Endothelial cell of umbilical vein (primary cell): ENCODE measurements around the gene TRABD2A. TPM values are rescaled to one million over a fixed set of nuclear protein-coding genes. Genes with fewer than 3 reads are reported as not detected.

Experiments
- BruUV-seq: library from RNA; stranded (reverse); fragments of 400-500 nt; replicated peaks from 2 replicates; lab custom pipeline; 2021; lab: Mats Ljungman, UMichigan
- CTCF ChIA-PET: fragments of 300-600, 350-600 bp; sonication (Branson Sonifier 250); formaldehyde crosslinking; loops from one replicate; lab custom pipeline; 2021; ENCODE audit warnings: antibody characterized with exemption, inconsistent platforms; lab: Charles Lee
- POLR2A ChIA-PET: fragments of 300-600, 350-600 bp; sonication (Branson Sonifier 250); formaldehyde crosslinking; loops from one replicate; lab custom pipeline; 2021; ENCODE audit warnings: antibody characterized with exemption, inconsistent platforms; lab: Charles Lee
- DNase-seq: peaks from one replicate; pipeline ENCODE4 v3.0.0-alpha.2; 2011; ENCODE audit warnings: low read depth, low spot score
- FAIRE-seq: peaks from 2 replicates; lab custom pipeline; 2011; peaks lifted over from hg19 to GRCh38; lab: Jason Lieb, UNC
- H2AFZ ChIP-seq: 2 replicates; pipeline ENCODE4 v1.6.0; 2012; ENCODE audit warnings: low read depth, low read length, control low read depth, inconsistent platforms
- H3K27ac ChIP-seq: 2 replicates; pipeline ENCODE4 v1.5.1; 2011; ENCODE audit warnings: low read depth, mild to moderate bottlenecking, control low read depth, low read length, moderate library complexity; ENCODE audit not compliant: insufficient read depth
- H3K27me3 ChIP-seq, 2 experiments: 2 replicates each; pipeline versions ENCODE4 v1.6.0 to v1.6.1; 2011; ENCODE audit warnings: low read length in 2 of 2, mixed read lengths in 1 of 2; ENCODE audit not compliant: control insufficient read depth in 2 of 2, insufficient read depth in 2 of 2
- H3K36me3 ChIP-seq, 2 experiments: 2 replicates in 1 of 2; 3 replicates in 1 of 2; pipeline ENCODE4 v1.5.1; 2011; ENCODE audit warnings: low read length in 2 of 2, mild to moderate bottlenecking in 1 of 2, moderate library complexity in 1 of 2; ENCODE audit not compliant: control insufficient read depth in 2 of 2, insufficient read depth in 2 of 2; ENCODE audit errors: extremely low read depth in 1 of 2
- H3K4me1 ChIP-seq: 3 replicates; pipeline ENCODE4 v1.5.1; 2011; ENCODE audit warnings: mild to moderate bottlenecking, low read length; ENCODE audit not compliant: control insufficient read depth, insufficient read depth; ENCODE audit errors: extremely low read depth
- H3K4me2 ChIP-seq: 2 replicates; pipeline ENCODE4 v1.6.1; 2011; ENCODE audit warnings: low read length, control low read depth, mixed read lengths; ENCODE audit not compliant: insufficient read depth
- H3K4me3 ChIP-seq, 3 experiments: fragments of 200-600 bp in 1 of 3; sonication (generic), shearing (Covaris generic) in 1 of 3; replicated peaks in 1 of 3; 2 replicates each; pipeline ENCODE4 v1.5.1; 2011 to 2016; ENCODE audit warnings: control low read depth in 3 of 3, low read length in 3 of 3, mild to moderate bottlenecking in 2 of 3, inconsistent platforms in 1 of 3, low read depth in 1 of 3, moderate library complexity in 1 of 3; ENCODE audit not compliant: insufficient read depth in 1 of 3
- H3K79me2 ChIP-seq: 2 replicates; pipeline ENCODE4 v1.6.0; 2012; ENCODE audit warnings: low read length, inconsistent platforms; ENCODE audit not compliant: control insufficient read depth, insufficient read depth
- H3K9ac ChIP-seq: replicated peaks from 2 replicates; pipeline ENCODE3; 2011; ENCODE audit warnings: low read length, control low read depth; ENCODE audit not compliant: insufficient read depth; ENCODE audit errors: extremely low read depth
- H3K9me1 ChIP-seq: replicated peaks from 3 replicates; pipeline ENCODE4 v1.6.0; 2011; ENCODE audit warnings: mild to moderate bottlenecking, low read length; ENCODE audit not compliant: control insufficient read depth, insufficient read depth; ENCODE audit errors: extremely low read depth
- H3K9me3 ChIP-seq: replicated peaks from 2 replicates; pipeline ENCODE4 v1.5.1; 2012; ENCODE audit warnings: low read length, inconsistent platforms; ENCODE audit not compliant: control insufficient read depth, insufficient read depth
- H4K20me1 ChIP-seq: replicated peaks from 2 replicates; pipeline ENCODE3; 2011; ENCODE audit warnings: mild to moderate bottlenecking, low read length; ENCODE audit not compliant: control insufficient read depth, insufficient read depth; ENCODE audit errors: extremely low read depth
- EZH2 ChIP-seq: IDR thresholded peaks from 2 replicates; pipeline ENCODE4 v1.6.1; 2012; ENCODE audit warnings: borderline replicate concordance, low read depth, mild to moderate bottlenecking, moderate library complexity, low read length, inconsistent platforms; ENCODE audit not compliant: severe bottlenecking
- FOS ChIP-seq: IDR thresholded peaks from 2 replicates; pipeline ENCODE4 v1.6.1; 2011; ENCODE audit warnings: mild to moderate bottlenecking, low read length, moderate library complexity, borderline replicate concordance; ENCODE audit not compliant: insufficient read depth
- GATA2 ChIP-seq: IDR thresholded peaks from 2 replicates; pipeline ENCODE4 v1.7.0; 2011; ENCODE audit warnings: low read depth, mild to moderate bottlenecking, moderate library complexity, mixed read lengths, low read length; ENCODE audit not compliant: insufficient read length, insufficient read depth
- JUN ChIP-seq: IDR thresholded peaks from 2 replicates; pipeline ENCODE4 v1.6.1; 2011; ENCODE audit warnings: borderline replicate concordance, low read depth; ENCODE audit not compliant: insufficient read length, insufficient read depth
- MAX ChIP-seq: IDR thresholded peaks from 2 replicates; pipeline ENCODE4 v1.6.1; 2011; ENCODE audit not compliant: insufficient read depth, insufficient read length
- MYC ChIP-seq: IDR thresholded peaks from one replicate; pipeline ENCODE4 v1.6.1; 2011; ENCODE audit warnings: mild to moderate bottlenecking, low read depth, low read length
- POLR2A ChIP-seq: IDR thresholded peaks from 2 replicates; pipeline ENCODE4 v1.6.1; 2012; ENCODE audit warnings: low read depth, mild to moderate bottlenecking, control low read depth, low read length
- POLR2AphosphoS5 ChIP-seq: IDR thresholded peaks from 2 replicates; pipeline ENCODE4 v1.6.1; 2012; ENCODE audit warnings: low read depth, mild to moderate bottlenecking, control low read depth, low read length, moderate library complexity; ENCODE audit not compliant: insufficient read depth
- dilution Hi-C: fragments of 300-500 bp; cut with MboI; formaldehyde crosslinking; loops from one replicate; pipeline ENCODE4 v1.15.0; 2019; ENCODE audit warnings: low sequenced_read_pairs; ENCODE audit not compliant: extremely low pct_ligation_motif_present
- intact Hi-C: fragments of 100-400 bp; cut with micrococcal nuclease; formaldehyde crosslinking; loops from one replicate; pipeline ENCODE4 v1.10.0; 2022
- polyA plus RNA-seq, 4 experiments: library from polyadenylated mRNA; depleted of rRNA in 3 of 4; stranded (reverse) in 3 of 4; unstranded in 1 of 4; fragments of >200 nt; gene quantifications; 2 replicates each; pipeline versions ENCODE4 v1.2.1 to v1.2.3, GENCODE V29; 2011 to 2012; ENCODE audit warnings: missing spikeins in 1 of 4
- total RNA-seq: library from RNA; stranded (reverse); gene quantifications from 2 replicates; pipeline ENCODE4 v1.2.3, GENCODE V29; 2021
- TF ChIP-seq, protein P1 (sequence below), 2 donors: IDR thresholded peaks; 1 replicate in 1 of 2; 2 replicates in 1 of 2; pipeline ENCODE4 v1.5.1; 2011; ENCODE audit warnings: low read length in 2 of 2, mild to moderate bottlenecking in 2 of 2, moderate library complexity in 2 of 2, control low read depth in 1 of 2, inconsistent platforms in 1 of 2, low read depth in 1 of 2; ENCODE audit not compliant: insufficient read depth in 1 of 2; ENCODE audit errors: extremely low read depth in 1 of 2

The TRABD2A gene
- total and polyA plus RNA-seq, 2 donors (not counting 3 experiments of a cell fraction or from before 2014, with no cell fraction given): 1.0 to 1.8 TPM

DNA sequence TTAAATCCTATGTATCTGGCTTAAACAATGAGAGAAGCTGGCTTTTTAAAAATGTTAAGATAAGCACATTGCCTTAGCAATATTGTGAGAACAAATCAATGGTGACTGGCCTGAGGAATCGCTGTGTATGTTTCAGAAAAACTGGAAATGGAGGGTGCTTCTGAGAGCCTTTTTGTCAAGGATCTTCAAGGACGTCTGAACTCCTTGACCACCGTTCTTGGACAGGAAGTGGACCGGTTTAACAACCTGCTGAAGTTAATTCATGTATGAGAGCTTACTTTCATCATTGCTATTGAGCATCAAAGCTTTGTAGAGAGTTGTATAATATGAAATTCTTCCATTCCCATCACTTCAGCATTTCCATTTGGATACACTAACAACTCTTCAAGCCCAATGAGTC is 72.6 kb downstream of the TRABD2A start:
- no peaks in the 10 kb centered on the region for H3K9me3 ChIP-seq
- H3K27ac ChIP-seq: no peak overlapping the region
- H3K36me3 ChIP-seq: no peaks in the 10 kb centered on the region
- no TSS peak for BruUV-seq
- intact Hi-C loops: no loop called here
- H2AFZ ChIP-seq: no peak overlapping the region
- H3K9ac ChIP-seq: no peak overlapping the region
- H4K20me1 ChIP-seq: no peaks in the 10 kb centered on the region
- no peaks in the 10 kb centered on the region for H3K27me3 ChIP-seq
- ChIA-PET POLR2A (no interaction called here), CTCF (no interaction called here)
- H3K4me1 ChIP-seq: no peaks in the 10 kb centered on the region
- FAIRE-seq: no peak
- TF ChIP-seq MYC: no peak
- TF ChIP-seq JUN: no peak
- TF ChIP-seq MAX: no peak
- TF ChIP-seq GATA2: no peak
- no peak for TF ChIP-seq FOS
- TF ChIP-seq EZH2: no peak
- H3K9me1 ChIP-seq: no peaks in the 10 kb centered on the region
- H3K4me3 ChIP-seq: no peak overlapping the region
- H3K79me2 ChIP-seq: no peaks in the 10 kb centered on the region
- dilution Hi-C loops: no loop called here
- no peak overlapping the region for H3K4me2 ChIP-seq
- DNase-seq: no peak

DNA sequence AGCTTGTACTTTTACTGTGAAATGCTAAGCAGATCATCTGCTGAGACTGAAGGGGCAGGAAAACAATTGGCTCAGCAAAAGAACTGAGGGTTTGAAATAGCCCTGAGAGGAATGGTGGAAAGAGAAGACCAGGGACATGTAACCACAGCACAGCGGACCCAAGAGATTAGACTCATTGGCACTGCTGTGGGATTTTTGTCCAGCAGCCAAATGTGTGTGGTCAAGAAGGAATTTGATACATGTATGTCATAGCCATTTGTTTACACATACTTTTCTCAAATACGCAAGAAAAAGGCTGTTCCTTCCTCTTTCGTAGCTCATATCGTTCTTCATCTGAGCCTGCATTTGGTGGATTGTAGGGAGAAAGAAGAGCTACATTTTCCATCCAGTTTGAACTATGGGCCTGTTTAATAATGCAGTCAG is 73.8 kb downstream of the TRABD2A start:
- DNase-seq: peak; percentile 7
- no peaks in the 10 kb centered on the region for H3K9me1 ChIP-seq
- H3K4me3 ChIP-seq: no peak overlapping the region
- H3K27ac ChIP-seq: no peak overlapping the region
- intact Hi-C loops (no loop called here), dilution Hi-C loops (no loop called here)
- H3K36me3 ChIP-seq: no peaks in the 10 kb centered on the region
- no peak overlapping the region for H3K9ac ChIP-seq
- H3K27me3 ChIP-seq: no peaks in the 10 kb centered on the region
- POLR2A ChIA-PET: no interaction called here
- BruUV-seq: no TSS peak
- CTCF ChIA-PET: no interaction called here
- no peak overlapping the region for H3K4me2 ChIP-seq
- H4K20me1 ChIP-seq: no peaks in the 10 kb centered on the region
- TF ChIP-seq GATA2 (no peak), MYC (no peak), MAX (no peak), EZH2 (no peak), POLR2A (no peak), JUN (no peak), POLR2AphosphoS5 (no peak), FOS (no peak)
- TF ChIP-seq, protein P1, sequence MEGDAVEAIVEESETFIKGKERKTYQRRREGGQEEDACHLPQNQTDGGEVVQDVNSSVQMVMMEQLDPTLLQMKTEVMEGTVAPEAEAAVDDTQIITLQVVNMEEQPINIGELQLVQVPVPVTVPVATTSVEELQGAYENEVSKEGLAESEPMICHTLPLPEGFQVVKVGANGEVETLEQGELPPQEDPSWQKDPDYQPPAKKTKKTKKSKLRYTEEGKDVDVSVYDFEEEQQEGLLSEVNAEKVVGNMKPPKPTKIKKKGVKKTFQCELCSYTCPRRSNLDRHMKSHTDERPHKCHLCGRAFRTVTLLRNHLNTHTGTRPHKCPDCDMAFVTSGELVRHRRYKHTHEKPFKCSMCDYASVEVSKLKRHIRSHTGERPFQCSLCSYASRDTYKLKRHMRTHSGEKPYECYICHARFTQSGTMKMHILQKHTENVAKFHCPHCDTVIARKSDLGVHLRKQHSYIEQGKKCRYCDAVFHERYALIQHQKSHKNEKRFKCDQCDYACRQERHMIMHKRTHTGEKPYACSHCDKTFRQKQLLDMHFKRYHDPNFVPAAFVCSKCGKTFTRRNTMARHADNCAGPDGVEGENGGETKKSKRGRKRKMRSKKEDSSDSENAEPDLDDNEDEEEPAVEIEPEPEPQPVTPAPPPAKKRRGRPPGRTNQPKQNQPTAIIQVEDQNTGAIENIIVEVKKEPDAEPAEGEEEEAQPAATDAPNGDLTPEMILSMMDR (IDR thresholded peaks at IDR 0.05; ENCODE audit: extremely low read depth in 1 of 2, insufficient read depth in 1 of 2, low read depth in 1 of 2, low read length in 2 of 2): no peak
- H3K9me3 ChIP-seq: no peaks in the 10 kb centered on the region
- H3K4me1 ChIP-seq: no peaks in the 10 kb centered on the region
- no peak overlapping the region for H2AFZ ChIP-seq
- H3K79me2 ChIP-seq: no peaks in the 10 kb centered on the region
- no peak for FAIRE-seq
